ENCODE data around the gene MX1. TPM values are rescaled to one million over a fixed set of nuclear protein-coding genes. Genes with fewer than 3 reads are reported as not detected.

MX1 gene
- total and polyA plus RNA-seq, 12 donors = 14.0 to 44.4 (median 26.4) TPM

- no peaks in the 10 kb centered on the region for H3K9me3 ChIP-seq (replicated peaks in 1 of 3)
- no peak for DNase-seq
- WGBS, 4 donors = 78 to 91% (median 86%) methylated on average over 4 of the region's 4 CpGs
- H3K27ac ChIP-seq = no peak overlapping the region
- TF ChIP-seq, protein P1, sequence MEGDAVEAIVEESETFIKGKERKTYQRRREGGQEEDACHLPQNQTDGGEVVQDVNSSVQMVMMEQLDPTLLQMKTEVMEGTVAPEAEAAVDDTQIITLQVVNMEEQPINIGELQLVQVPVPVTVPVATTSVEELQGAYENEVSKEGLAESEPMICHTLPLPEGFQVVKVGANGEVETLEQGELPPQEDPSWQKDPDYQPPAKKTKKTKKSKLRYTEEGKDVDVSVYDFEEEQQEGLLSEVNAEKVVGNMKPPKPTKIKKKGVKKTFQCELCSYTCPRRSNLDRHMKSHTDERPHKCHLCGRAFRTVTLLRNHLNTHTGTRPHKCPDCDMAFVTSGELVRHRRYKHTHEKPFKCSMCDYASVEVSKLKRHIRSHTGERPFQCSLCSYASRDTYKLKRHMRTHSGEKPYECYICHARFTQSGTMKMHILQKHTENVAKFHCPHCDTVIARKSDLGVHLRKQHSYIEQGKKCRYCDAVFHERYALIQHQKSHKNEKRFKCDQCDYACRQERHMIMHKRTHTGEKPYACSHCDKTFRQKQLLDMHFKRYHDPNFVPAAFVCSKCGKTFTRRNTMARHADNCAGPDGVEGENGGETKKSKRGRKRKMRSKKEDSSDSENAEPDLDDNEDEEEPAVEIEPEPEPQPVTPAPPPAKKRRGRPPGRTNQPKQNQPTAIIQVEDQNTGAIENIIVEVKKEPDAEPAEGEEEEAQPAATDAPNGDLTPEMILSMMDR (IDR thresholded peaks at IDR 0.05) = no peak
- no peak for TF ChIP-seq POLR2A (IDR thresholded peaks at IDR 0.05)
- no peaks in the 10 kb centered on the region for H3K4me1 ChIP-seq (replicated peaks in 1 of 2)
- no peaks in the 10 kb centered on the region for H3K36me3 ChIP-seq (replicated peaks in 1 of 2)
- H3K4me3 ChIP-seq = no peak overlapping the region
- H3K27me3 ChIP-seq = peaks cover 36% of the 10 kb centered on the region
- intact Hi-C loops (cut with DNase I) = no loop called here
These were observed 77.3 kb downstream of the MX1 start for GRCh38 chr21:41503331-41503730.

GRCh38 chr21:41504030-41504429 is 78.0 kb downstream of the MX1 start:
- 60 to 65% (median 61%) methylated on average over 5 of the region's 5 CpGs for WGBS, 4 donors
- no peak for TF ChIP-seq POLR2A (IDR thresholded peaks at IDR 0.05)
- TF ChIP-seq, protein P1 (IDR thresholded peaks at IDR 0.05) = no peak
- no peaks in the 10 kb centered on the region for H3K9me3 ChIP-seq (replicated peaks in 1 of 3)
- intact Hi-C loops (cut with DNase I) = no loop called here
- H3K4me3 ChIP-seq = no peak overlapping the region
- peaks cover 40% of the 10 kb centered on the region for H3K27me3 ChIP-seq
- no peaks in the 10 kb centered on the region for H3K36me3 ChIP-seq (replicated peaks in 1 of 2)
- no peak for DNase-seq
- no peaks in the 10 kb centered on the region for H3K4me1 ChIP-seq (replicated peaks in 1 of 2)
- no peak overlapping the region for H3K27ac ChIP-seq

- Histone ChIP-seq H3K9me3 (replicated peaks in 1 of 3) (no peaks in the 10 kb centered on the region), H3K4me1 (replicated peaks in 1 of 2) (no peaks in the 10 kb centered on the region), H3K27me3 (peaks cover 44% of the 10 kb centered on the region), H3K36me3 (replicated peaks in 1 of 2) (no peaks in the 10 kb centered on the region), H3K4me3 (no peak overlapping the region), H3K27ac (no peak overlapping the region)
- intact Hi-C loops (cut with DNase I) = no loop called here
- no peak for DNase-seq
- TF ChIP-seq POLR2A (IDR thresholded peaks at IDR 0.05) = no peak
- TF ChIP-seq, protein P1 (IDR thresholded peaks at IDR 0.05) = no peak
- 52 to 79% (median 66%) methylated on average over 5 to 7 of the region's 7 CpGs for WGBS, 4 donors
These were observed 80.1 kb downstream of the MX1 start for GRCh38 chr21:41506005-41506594.

GRCh38 chr21:41506611-41507520 is 80.8 kb downstream of the MX1 start:
- TF ChIP-seq, protein P1 (IDR thresholded peaks at IDR 0.05) = no peak
- no peak for DNase-seq
- H3K27ac ChIP-seq = no peak overlapping the region
- peaks cover 44% of the 10 kb centered on the region for H3K27me3 ChIP-seq
- H3K9me3 ChIP-seq (replicated peaks in 1 of 3) = no peaks in the 10 kb centered on the region
- no peaks in the 10 kb centered on the region for H3K4me1 ChIP-seq (replicated peaks in 1 of 2)
- H3K36me3 ChIP-seq (replicated peaks in 1 of 2) = no peaks in the 10 kb centered on the region
- intact Hi-C loops (cut with DNase I) = no loop called here
- H3K4me3 ChIP-seq = no peak overlapping the region
- WGBS, 4 donors = 2 to 11% (median 7%) methylated on average over 9 to 64 of the region's 64 CpGs

All from adrenal gland (tissue), 12 donors.